Stomach (tissue), 4 donors: ENCODE results near the gene MBIP.

Experiments used
- CTCF ChIP-seq, 7 experiments: fragments of 450-650 bp in 4 of 7; fragments of 200-600 bp in 3 of 7; sonication (generic) in 3 of 7; IDR thresholded peaks; one replicate each; pipeline ENCODE4 v1.5.1; 2016 to 2019; ENCODE audit warnings: antibody characterized with exemption in 7 of 7, control low read depth in 2 of 7, mild to moderate bottlenecking in 1 of 7
- EP300 ChIP-seq: sonication (generic); formaldehyde crosslinking; IDR thresholded peaks from one replicate; pipeline ENCODE4 v1.6.1; 2017; ENCODE audit warnings: antibody characterized with exemption
- POLR2A ChIP-seq, 4 donors: fragments of 450-650 bp; IDR thresholded peaks; one replicate each; pipeline ENCODE4 v1.6.1; 2016; ENCODE audit warnings: antibody characterized with exemption in 4 of 4, control low read depth in 2 of 4, mild to moderate bottlenecking in 1 of 4, moderate library complexity in 1 of 4
- POLR2AphosphoS5 ChIP-seq, 3 donors: sonication (generic); formaldehyde crosslinking; IDR thresholded peaks; one replicate each; pipeline ENCODE4 v1.6.1; 2016; ENCODE audit warnings: antibody characterized with exemption in 3 of 3

- TF ChIP-seq CTCF (IDR thresholded peaks at IDR 0.05) = no peak
- TF ChIP-seq POLR2A (IDR thresholded peaks at IDR 0.05) = no peak
- no peak for TF ChIP-seq POLR2AphosphoS5 (IDR thresholded peaks at IDR 0.05)
- TF ChIP-seq EP300 = no peak
These were observed 5.1 kb downstream of the MBIP start for GRCh38 chr14:36315159-36315853.
